Progenitor cell of endocrine pancreas (in vitro differentiated cells): ENCODE data around the gene LRGUK. TPM values are rescaled to one million over a fixed set of nuclear protein-coding genes. Genes with fewer than 3 reads are reported as not detected.

Experiments
- DNase-seq: peaks from one replicate; pipeline ENCODE4 v3.0.0; 2021; ENCODE audit warnings: low spot score; ENCODE audit not compliant: unreplicated experiment
- H3K27ac Mint-ChIP-seq: 2 replicates; pipeline ENCODE4 v1.8.0; 2021; ENCODE audit warnings: mild to moderate bottlenecking, moderate library complexity, mixed read lengths
- H3K27me3 Mint-ChIP-seq: 2 replicates; pipeline ENCODE4 v1.8.0; 2021; ENCODE audit warnings: mixed read lengths
- H3K36me3 Mint-ChIP-seq: 2 replicates; pipeline ENCODE4 v1.8.0; 2022; ENCODE audit warnings: mixed read lengths; ENCODE audit not compliant: insufficient read depth
- H3K4me1 Mint-ChIP-seq: 2 replicates; pipeline ENCODE4 v1.8.0; 2021; ENCODE audit warnings: low read depth, mixed read lengths
- H3K4me3 Mint-ChIP-seq: 2 replicates; pipeline ENCODE4 v1.8.0; 2021; ENCODE audit warnings: low read depth, mild to moderate bottlenecking, moderate library complexity, mixed read lengths
- H3K9me3 Mint-ChIP-seq: 2 replicates; pipeline ENCODE4 v1.8.0; 2021; ENCODE audit warnings: low read depth, mixed read lengths
- total RNA-seq: library from RNA; stranded (reverse); gene quantifications from 2 replicates; pipeline ENCODE4 v1.2.1, GENCODE V29; 2021
- TF ChIP-seq, protein P1 (sequence below): fragments of 200-600 bp; sonication (generic); IDR thresholded peaks from one replicate; pipeline ENCODE4 v1.5.0; 2021; ENCODE audit warnings: antibody characterized with exemption, mild to moderate bottlenecking; ENCODE audit not compliant: unreplicated experiment

Gene LRGUK
- total RNA-seq, 1 donor from 2014 or later = 2.6 TPM

DNA sequence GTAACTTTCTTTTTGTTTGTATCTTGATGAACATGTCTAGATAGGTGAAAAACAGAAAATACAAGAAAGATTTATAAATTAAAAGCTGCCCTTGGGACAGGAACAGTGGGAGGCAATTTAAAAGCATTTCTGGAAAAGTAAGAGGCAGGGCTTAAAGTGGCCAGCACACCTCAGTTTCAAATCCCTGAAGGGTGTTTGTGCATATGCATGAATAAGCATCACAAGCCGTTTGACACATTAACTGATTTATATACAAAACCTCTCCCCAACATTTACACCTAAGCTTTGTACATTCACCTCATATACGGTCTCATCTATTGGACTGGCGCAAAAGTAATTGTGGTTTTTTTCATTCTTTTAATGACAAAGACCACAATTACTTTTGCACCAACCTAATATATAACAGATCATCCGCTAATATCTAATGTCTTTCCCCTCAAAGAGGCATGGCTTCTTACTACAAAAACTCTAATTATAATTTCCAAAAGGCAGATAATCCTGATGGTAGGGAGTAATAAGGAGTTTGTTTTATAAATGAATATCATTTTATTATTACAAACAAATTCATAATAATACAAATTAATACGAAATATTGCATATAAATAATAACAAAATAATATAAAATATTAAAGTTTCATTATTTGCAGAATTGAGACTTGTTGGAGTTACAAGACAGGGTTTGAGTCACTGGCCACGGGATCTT, 48.3 kb downstream of the LRGUK start:
- Mint-ChIP-seq H3K36me3 (no peaks in the 10 kb centered on the region), H3K4me1 (no peaks in the 10 kb centered on the region), H3K4me3 (no peak overlapping the region), H3K27ac (no peak overlapping the region), H3K27me3 (no peaks in the 10 kb centered on the region), H3K9me3 (no peaks in the 10 kb centered on the region)
- DNase-seq = no peak
- TF ChIP-seq, protein P1, sequence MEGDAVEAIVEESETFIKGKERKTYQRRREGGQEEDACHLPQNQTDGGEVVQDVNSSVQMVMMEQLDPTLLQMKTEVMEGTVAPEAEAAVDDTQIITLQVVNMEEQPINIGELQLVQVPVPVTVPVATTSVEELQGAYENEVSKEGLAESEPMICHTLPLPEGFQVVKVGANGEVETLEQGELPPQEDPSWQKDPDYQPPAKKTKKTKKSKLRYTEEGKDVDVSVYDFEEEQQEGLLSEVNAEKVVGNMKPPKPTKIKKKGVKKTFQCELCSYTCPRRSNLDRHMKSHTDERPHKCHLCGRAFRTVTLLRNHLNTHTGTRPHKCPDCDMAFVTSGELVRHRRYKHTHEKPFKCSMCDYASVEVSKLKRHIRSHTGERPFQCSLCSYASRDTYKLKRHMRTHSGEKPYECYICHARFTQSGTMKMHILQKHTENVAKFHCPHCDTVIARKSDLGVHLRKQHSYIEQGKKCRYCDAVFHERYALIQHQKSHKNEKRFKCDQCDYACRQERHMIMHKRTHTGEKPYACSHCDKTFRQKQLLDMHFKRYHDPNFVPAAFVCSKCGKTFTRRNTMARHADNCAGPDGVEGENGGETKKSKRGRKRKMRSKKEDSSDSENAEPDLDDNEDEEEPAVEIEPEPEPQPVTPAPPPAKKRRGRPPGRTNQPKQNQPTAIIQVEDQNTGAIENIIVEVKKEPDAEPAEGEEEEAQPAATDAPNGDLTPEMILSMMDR = no peak

DNA sequence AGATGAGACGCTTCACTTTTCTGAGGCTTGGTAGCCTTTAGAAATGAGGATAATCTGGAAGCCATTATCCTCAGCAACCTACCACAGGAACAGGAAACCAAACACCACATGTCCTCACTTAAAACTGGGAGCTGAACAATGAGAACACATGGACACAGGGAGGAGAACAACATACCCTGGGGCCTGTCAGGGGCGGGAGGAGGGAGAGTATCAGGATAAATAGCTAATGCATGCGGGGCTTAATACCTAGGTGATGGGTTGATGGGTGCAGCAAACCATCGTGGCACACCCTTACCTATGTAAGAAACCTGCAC, 48.9 kb downstream of the LRGUK start:
- H3K36me3 Mint-ChIP-seq = no peaks in the 10 kb centered on the region
- no peaks in the 10 kb centered on the region for H3K27me3 Mint-ChIP-seq
- no peak overlapping the region for H3K4me3 Mint-ChIP-seq
- TF ChIP-seq, protein P1 = no peak
- no peaks in the 10 kb centered on the region for H3K9me3 Mint-ChIP-seq
- H3K4me1 Mint-ChIP-seq = no peaks in the 10 kb centered on the region
- H3K27ac Mint-ChIP-seq = no peak overlapping the region
- DNase-seq = no peak

DNA sequence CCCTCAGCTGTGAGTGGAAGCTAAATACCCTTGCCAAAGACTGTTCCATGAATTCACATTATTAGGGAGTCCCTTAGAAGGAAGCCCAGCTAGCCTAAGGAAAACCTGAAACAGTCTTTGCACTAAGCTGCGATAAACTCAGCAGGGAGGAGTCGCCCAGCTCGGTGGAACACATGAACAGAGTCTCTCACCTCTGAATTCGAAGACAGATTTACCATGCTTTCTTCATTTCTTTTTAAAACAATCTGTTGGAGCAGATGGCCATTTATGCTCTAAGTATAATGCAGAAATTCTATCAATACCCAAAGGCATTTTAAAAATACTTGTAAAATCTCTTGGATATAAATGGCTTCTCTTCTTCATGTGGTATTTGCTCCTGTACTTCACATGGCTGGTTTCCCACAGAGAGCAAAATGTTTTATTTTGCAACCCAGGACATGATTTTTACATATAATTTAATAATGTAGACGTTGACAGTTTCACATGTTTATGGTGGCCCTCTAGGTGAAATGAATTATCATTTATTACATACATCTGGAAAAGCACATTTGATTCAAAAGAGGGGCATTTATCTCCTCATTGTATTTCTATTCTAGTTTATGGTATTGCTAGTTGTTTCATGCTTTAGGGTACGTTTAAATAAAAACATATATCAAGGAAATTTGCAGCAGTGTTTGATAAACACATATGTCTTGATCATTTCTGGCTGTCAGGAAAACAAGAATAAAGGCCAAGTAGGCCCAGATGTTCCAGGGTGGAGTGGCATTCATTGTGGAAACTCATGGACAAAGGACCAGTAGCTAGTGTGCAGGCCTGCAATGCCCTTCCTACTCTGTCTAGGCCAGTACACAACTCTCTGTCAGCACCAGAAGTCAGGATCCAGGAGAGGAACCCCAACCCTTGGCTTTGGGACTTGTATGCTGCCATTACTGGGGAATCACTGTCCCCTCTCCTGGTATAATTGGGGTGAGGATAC, 52.2 kb downstream of the LRGUK start:
- H3K36me3 Mint-ChIP-seq = no peaks in the 10 kb centered on the region

DNA sequence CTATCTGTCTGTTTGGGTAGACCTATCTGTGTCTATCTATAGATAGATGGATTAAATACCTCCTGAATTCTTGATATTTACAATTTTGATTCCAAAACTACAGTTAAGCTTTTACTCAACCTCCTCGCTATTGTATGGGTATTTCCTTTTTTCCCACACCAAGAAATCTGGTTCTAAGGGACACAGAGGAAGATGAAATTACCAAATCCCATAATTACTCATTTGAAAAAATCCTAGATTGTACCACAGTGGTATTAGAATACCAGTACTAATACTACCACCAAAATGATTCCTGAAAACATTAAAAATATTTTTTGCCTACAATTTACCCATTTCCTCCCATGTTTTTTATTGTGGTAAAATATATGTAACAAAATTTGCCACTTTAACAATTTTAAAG, 53.2 kb downstream of the LRGUK start:
- no peaks in the 10 kb centered on the region for H3K4me1 Mint-ChIP-seq
- H3K27me3 Mint-ChIP-seq = no peaks in the 10 kb centered on the region
- DNase-seq = no peak
- H3K36me3 Mint-ChIP-seq = no peaks in the 10 kb centered on the region
- TF ChIP-seq, protein P1 = no peak
- H3K27ac Mint-ChIP-seq = no peak overlapping the region
- H3K9me3 Mint-ChIP-seq = no peaks in the 10 kb centered on the region
- H3K4me3 Mint-ChIP-seq = no peak overlapping the region

More for the DNA sequence above, 52.2 kb downstream of the LRGUK start:
- Mint-ChIP-seq H3K27me3 (no peaks in the 10 kb centered on the region), H3K9me3 (no peaks in the 10 kb centered on the region), H3K4me1 (no peaks in the 10 kb centered on the region), H3K4me3 (no peak overlapping the region), H3K27ac (no peak overlapping the region)
- no peak for DNase-seq
- TF ChIP-seq, protein P1 = no peak

DNA sequence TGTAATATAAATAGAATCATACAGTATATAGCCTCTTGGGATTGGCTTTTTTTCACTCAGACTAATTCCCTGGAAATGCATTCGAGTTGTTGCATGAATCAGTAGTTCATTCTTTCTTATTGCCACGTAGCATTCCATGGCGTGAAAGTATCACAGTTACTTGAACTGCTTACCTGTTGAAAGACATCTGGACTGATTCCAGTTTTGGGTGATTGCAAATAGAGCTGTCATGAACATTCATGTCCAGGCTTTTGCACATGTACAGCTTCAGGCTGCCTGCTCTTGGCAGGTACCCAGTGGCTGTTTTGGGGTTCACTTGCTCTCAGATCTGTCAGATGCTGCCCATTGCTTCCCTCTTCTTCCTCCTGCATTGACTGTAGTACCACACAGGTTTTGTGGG, 54.9 kb downstream of the LRGUK start:
- TF ChIP-seq, protein P1 = no peak
- Mint-ChIP-seq H3K27ac (no peak overlapping the region), H3K27me3 (no peaks in the 10 kb centered on the region), H3K9me3 (no peaks in the 10 kb centered on the region), H3K36me3 (no peaks in the 10 kb centered on the region), H3K4me3 (no peak overlapping the region), H3K4me1 (no peaks in the 10 kb centered on the region)
- DNase-seq = no peak
